OCI-LY1 (cell line): ENCODE data around the gene RPL38.

Experiments used
- H2AFZ ChIP-seq: fragments of 200-600 bp; sonication (generic), shearing (Covaris generic); 2 replicates; pipeline ENCODE4 v1.6.0; 2014; ENCODE audit warnings: antibody characterized with exemption, mild to moderate bottlenecking, low read length
- H3F3A ChIP-seq: fragments of 200-600 bp; sonication (generic), shearing (Covaris generic); 2 replicates; pipeline ENCODE4 v1.6.0; 2014; ENCODE audit warnings: mild to moderate bottlenecking, antibody characterized with exemption, low read length, moderate library complexity; ENCODE audit not compliant: insufficient read depth
- H3K27ac ChIP-seq: fragments of 200-600 bp; sonication (generic); 2 replicates; pipeline ENCODE4 v1.5.1; 2014; ENCODE audit warnings: low read length, mixed run types, mild to moderate bottlenecking, low read depth; ENCODE audit not compliant: poor library complexity, severe bottlenecking
- H3K27me3 ChIP-seq: fragments of 200-600 bp; sonication (generic); 2 replicates; pipeline ENCODE4 v1.6.0; 2014; ENCODE audit warnings: antibody characterized with exemption, mild to moderate bottlenecking, low read length, moderate library complexity; ENCODE audit not compliant: insufficient read depth
- H3K36me3 ChIP-seq: fragments of 200-600 bp; sonication (generic); 2 replicates; pipeline ENCODE4 v1.6.1; 2014; ENCODE audit warnings: mild to moderate bottlenecking, antibody characterized with exemption, low read length, moderate library complexity, mixed read lengths; ENCODE audit not compliant: insufficient read depth
- H3K4me1 ChIP-seq: fragments of 200-600 bp; sonication (generic); 2 replicates; pipeline ENCODE4 v1.5.1; 2014; ENCODE audit warnings: mild to moderate bottlenecking, low read length, moderate library complexity; ENCODE audit not compliant: insufficient read depth, severe bottlenecking
- H3K4me2 ChIP-seq: fragments of 200-600 bp; sonication (generic), shearing (Covaris generic); 2 replicates; pipeline ENCODE4 v1.6.1; 2014; ENCODE audit warnings: low read length
- H3K4me3 ChIP-seq: fragments of 200-600 bp; sonication (generic); 2 replicates; pipeline ENCODE4 v1.5.1; 2014; ENCODE audit warnings: low read length, low read depth, mild to moderate bottlenecking, mixed read lengths; ENCODE audit not compliant: poor library complexity, severe bottlenecking
- H3K79me2 ChIP-seq: fragments of 200-600 bp; shearing (Covaris generic); 2 replicates; pipeline ENCODE4 v1.6.1; 2016; ENCODE audit warnings: mixed run types, low read length, mixed read lengths; ENCODE audit not compliant: insufficient read depth
- H3K9ac ChIP-seq: fragments of 200-600 bp; sonication (generic), shearing (Covaris generic); 2 replicates; pipeline ENCODE4 v1.6.1; 2014; ENCODE audit warnings: mild to moderate bottlenecking, low read length, mixed read lengths
- H3K9me2 ChIP-seq: fragments of 200-600 bp; sonication (generic), shearing (Covaris generic); 2 replicates; pipeline ENCODE4 v1.6.1; 2014; ENCODE audit warnings: low read depth, mild to moderate bottlenecking, low read length, mixed read lengths
- H3K9me3 ChIP-seq: fragments of 200-600 bp; shearing (Covaris generic); 2 replicates; pipeline ENCODE4 v1.6.1; 2014; ENCODE audit warnings: low read length, mixed read lengths
- H4K20me1 ChIP-seq: fragments of 200-600 bp; sonication (generic), shearing (Covaris generic); 2 replicates; pipeline ENCODE4 v1.6.0; 2016; ENCODE audit warnings: mild to moderate bottlenecking, low read length; ENCODE audit not compliant: insufficient read depth
- CTCF ChIP-seq: fragments of 200-600 bp; sonication (generic), shearing (Covaris generic); IDR thresholded peaks from 2 replicates; pipeline ENCODE4 v1.5.1; 2017; ENCODE audit warnings: mild to moderate bottlenecking, antibody characterized with exemption, low read length, moderate library complexity, mixed read lengths
- EZH2 ChIP-seq: fragments of 200-600 bp; sonication (generic), shearing (Covaris generic); IDR thresholded peaks from 2 replicates; pipeline ENCODE4 v1.8.0; 2017; ENCODE audit warnings: borderline replicate concordance, mixed run types, mild to moderate bottlenecking, antibody characterized with exemption, low read length, moderate library complexity, mixed read lengths

RPL38 gene

GRCh38 chr17:74198694-74199093 is 4.8 kb upstream of the RPL38 start:
- no peak overlapping the region for H3K27ac ChIP-seq
- no peaks in the 10 kb centered on the region for H3K4me1 ChIP-seq
- H2AFZ ChIP-seq, result no peak overlapping the region
- peaks cover under 1% of the 10 kb centered on the region; the same call in 1 of the 2 replicates for H3K36me3 ChIP-seq
- H3K79me2 ChIP-seq, result peaks cover under 1% of the 10 kb centered on the region; the same call in 1 of the 2 replicates
- H3K27me3 ChIP-seq, result no peaks in the 10 kb centered on the region; the same call in 1 of the 2 replicates
- no peak overlapping the region for H3K4me3 ChIP-seq
- no peak overlapping the region for H3K4me2 ChIP-seq
- TF ChIP-seq EZH2 (no peak), CTCF (no peak)
- H3F3A ChIP-seq, result no peaks in the 10 kb centered on the region
- H3K9me3 ChIP-seq, result no peaks in the 10 kb centered on the region
- H3K9ac ChIP-seq, result no peak overlapping the region
- H4K20me1 ChIP-seq, result no peaks in the 10 kb centered on the region
- H3K9me2 ChIP-seq, result no peaks in the 10 kb centered on the region

GRCh38 chr17:74199306-74200092 is 4.0 kb upstream of the RPL38 start:
- Histone ChIP-seq H3K36me3 (peaks cover 9% of the 10 kb centered on the region), H4K20me1 (no peaks in the 10 kb centered on the region), H3K4me3 (no peak overlapping the region), H3K27me3 (no peaks in the 10 kb centered on the region; the same call in 1 of the 2 replicates), H3K9me2 (no peaks in the 10 kb centered on the region), H3K4me2 (no peak overlapping the region), H3K27ac (no peak overlapping the region), H3K9ac (no peak overlapping the region), H3K4me1 (peaks cover 2% of the 10 kb centered on the region), H3K9me3 (no peaks in the 10 kb centered on the region), H2AFZ (no peak overlapping the region), H3K79me2 (peaks cover 8% of the 10 kb centered on the region), H3F3A (no peaks in the 10 kb centered on the region)
- TF ChIP-seq CTCF (peak; percentile 98), EZH2 (no peak)

- no peak overlapping the region for H2AFZ ChIP-seq
- H3K4me3 ChIP-seq, result no peak overlapping the region
Observed at GRCh38 chr17:74200112-74200511, 3.4 kb upstream of the RPL38 start.

More at GRCh38 chr17:74200112-74200511, 3.4 kb upstream of the RPL38 start:
- no peak overlapping the region for H3K9ac ChIP-seq
- H3K27me3 ChIP-seq, result no peaks in the 10 kb centered on the region; the same call in 1 of the 2 replicates
- no peaks in the 10 kb centered on the region for H3K9me2 ChIP-seq
- no peaks in the 10 kb centered on the region for H3K9me3 ChIP-seq
- no peak for TF ChIP-seq EZH2
- no peak for TF ChIP-seq CTCF
- peaks cover 15% of the 10 kb centered on the region for H3K36me3 ChIP-seq
- H3K79me2 ChIP-seq, result peaks cover 13% of the 10 kb centered on the region
- H3K4me1 ChIP-seq, result peaks cover 8% of the 10 kb centered on the region
- no peak overlapping the region for H3K27ac ChIP-seq
- no peak overlapping the region for H3K4me2 ChIP-seq
- no peaks in the 10 kb centered on the region for H4K20me1 ChIP-seq
- H3F3A ChIP-seq, result no peaks in the 10 kb centered on the region
